Memory B cell (primary cell): ENCODE results near the gene ENTPD2.
"Not testable (repeated sequence)": the region's sequence is repeated elsewhere in the genome, so short reads cannot be mapped to it uniquely, and the experiment has no call there.

Experiments
- ATAC-seq: fragments of 150-1000 bp; cut with Tn5 transposase; 2 replicates; pipeline ENCODE4 v1.10.0; 2021; ENCODE audit warnings: low read depth, mild to moderate bottlenecking, moderate library complexity
- DNase-seq, 2 donors: peaks; one replicate each; pipeline ENCODE4 v3.0.0; 2022; ENCODE audit warnings: low spot score in 2 of 2
- H3K27ac Mint-ChIP-seq: one replicate; pipeline ENCODE4 v1.8.0; 2022; ENCODE audit warnings: mild to moderate bottlenecking, moderate library complexity, mixed read lengths
- H3K27me3 Mint-ChIP-seq: one replicate; pipeline ENCODE4 v1.8.0; 2022; ENCODE audit warnings: mixed read lengths
- H3K36me3 Mint-ChIP-seq: one replicate; pipeline ENCODE4 v1.8.0; 2022; ENCODE audit warnings: mild to moderate bottlenecking, mixed read lengths
- H3K4me1 Mint-ChIP-seq: one replicate; pipeline ENCODE4 v1.8.0; 2022; ENCODE audit warnings: mixed read lengths
- H3K4me3 Mint-ChIP-seq: one replicate; pipeline ENCODE4 v1.8.0; 2022; ENCODE audit warnings: mild to moderate bottlenecking, moderate library complexity, mixed read lengths
- H3K9me3 Mint-ChIP-seq: one replicate; pipeline ENCODE4 v1.8.0; 2022; ENCODE audit warnings: mixed read lengths

ENTPD2 gene

DNA sequence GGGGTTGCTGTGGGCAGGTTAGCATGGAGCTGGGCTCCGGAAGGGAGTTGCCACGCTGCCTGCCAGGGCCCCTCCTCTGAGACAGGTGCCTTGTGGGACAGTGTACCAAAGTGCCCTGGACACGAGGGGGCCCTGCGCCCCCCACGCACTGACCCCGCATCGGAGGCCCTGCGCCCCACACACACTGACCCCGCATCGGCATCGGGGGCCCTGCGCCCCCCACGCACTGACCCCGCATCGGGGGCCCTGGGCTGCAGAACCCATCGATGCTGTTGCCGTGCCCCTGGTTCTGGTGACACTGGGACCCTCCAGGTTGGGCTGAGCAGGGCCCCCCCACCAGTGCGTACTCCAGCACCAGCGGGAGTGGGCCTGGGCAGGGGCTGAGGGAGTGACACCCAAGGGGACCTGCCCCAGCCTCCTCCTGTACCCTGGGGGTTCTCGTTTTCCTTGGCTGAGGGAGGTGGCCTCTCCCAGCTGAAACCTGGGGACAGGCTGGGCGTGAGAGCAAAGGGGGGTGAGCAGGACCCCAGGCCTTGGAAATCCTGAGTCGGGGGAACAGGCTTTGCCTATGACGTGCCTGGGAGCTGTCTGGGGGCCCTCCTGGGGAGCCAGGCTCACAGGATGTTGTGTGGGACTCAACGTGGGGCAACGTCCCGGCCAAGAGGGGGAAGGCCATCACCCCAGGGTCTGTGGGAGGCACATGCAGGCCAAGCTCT lies 9.6 kb upstream of the ENTPD2 start:
- H3K4me3 Mint-ChIP-seq, result no peak overlapping the region
- ATAC-seq, result no peak

DNA sequence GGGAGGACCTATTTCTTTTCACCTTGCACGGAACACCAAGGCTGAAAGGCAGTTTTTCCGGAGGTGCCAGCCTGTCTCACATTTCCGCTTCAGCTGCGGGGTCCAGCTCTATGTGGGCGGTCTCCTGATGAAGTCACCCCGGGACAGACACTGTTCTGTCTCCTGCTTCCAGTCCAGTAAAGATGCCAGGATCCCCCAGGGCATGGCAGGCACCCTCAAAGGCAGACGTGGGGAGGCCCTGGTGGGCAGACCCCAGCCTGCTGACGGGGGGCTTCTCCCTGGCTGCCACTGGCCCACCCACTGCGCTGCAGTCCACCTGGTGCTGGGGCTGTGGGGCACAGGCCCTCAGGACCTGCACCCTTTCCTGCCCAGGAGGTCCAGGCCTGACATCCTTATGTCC lies 8.9 kb upstream of the ENTPD2 start:
- not testable (repeated sequence) for H3K9me3 Mint-ChIP-seq, H3K36me3 Mint-ChIP-seq, H3K4me1 Mint-ChIP-seq, H3K27ac Mint-ChIP-seq, DNase-seq, H3K27me3 Mint-ChIP-seq, H3K4me3 Mint-ChIP-seq, ATAC-seq

More for the DNA sequence above, 9.6 kb upstream of the ENTPD2 start:
- Mint-ChIP-seq H3K27ac (no peak overlapping the region), H3K36me3 (no peaks in the 10 kb centered on the region), H3K4me1 (peaks cover 10% of the 10 kb centered on the region), H3K9me3 (no peaks in the 10 kb centered on the region), H3K27me3 (peaks cover 6% of the 10 kb centered on the region)
- no peak for DNase-seq

DNA sequence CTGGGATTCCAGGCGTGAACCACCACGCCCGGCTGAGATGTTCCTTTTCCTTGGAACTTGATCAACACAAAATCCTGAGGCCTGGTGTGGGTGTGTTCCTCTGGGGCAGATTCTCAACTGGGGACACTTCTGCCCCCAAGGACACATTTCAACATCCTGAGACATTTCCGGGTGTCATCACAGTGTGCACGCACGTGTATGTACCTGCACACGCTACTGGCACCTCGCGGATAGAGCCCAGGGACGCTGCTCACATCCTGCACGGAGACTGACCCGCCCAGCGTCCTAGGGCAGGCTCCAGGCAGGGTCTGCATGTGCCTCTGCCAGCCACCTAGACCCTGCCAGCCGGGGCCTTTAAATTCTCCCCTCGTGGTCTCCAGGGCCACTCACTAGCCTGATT lies 8.5 kb upstream of the ENTPD2 start:
- H3K36me3 Mint-ChIP-seq, result no peaks in the 10 kb centered on the region
- peaks cover 3% of the 10 kb centered on the region for H3K4me1 Mint-ChIP-seq
- ATAC-seq, result no peak
- no peak for DNase-seq
- no peaks in the 10 kb centered on the region for H3K9me3 Mint-ChIP-seq
- H3K27me3 Mint-ChIP-seq, result peaks cover 6% of the 10 kb centered on the region
- H3K27ac Mint-ChIP-seq, result no peak overlapping the region
- no peak overlapping the region for H3K4me3 Mint-ChIP-seq

DNA sequence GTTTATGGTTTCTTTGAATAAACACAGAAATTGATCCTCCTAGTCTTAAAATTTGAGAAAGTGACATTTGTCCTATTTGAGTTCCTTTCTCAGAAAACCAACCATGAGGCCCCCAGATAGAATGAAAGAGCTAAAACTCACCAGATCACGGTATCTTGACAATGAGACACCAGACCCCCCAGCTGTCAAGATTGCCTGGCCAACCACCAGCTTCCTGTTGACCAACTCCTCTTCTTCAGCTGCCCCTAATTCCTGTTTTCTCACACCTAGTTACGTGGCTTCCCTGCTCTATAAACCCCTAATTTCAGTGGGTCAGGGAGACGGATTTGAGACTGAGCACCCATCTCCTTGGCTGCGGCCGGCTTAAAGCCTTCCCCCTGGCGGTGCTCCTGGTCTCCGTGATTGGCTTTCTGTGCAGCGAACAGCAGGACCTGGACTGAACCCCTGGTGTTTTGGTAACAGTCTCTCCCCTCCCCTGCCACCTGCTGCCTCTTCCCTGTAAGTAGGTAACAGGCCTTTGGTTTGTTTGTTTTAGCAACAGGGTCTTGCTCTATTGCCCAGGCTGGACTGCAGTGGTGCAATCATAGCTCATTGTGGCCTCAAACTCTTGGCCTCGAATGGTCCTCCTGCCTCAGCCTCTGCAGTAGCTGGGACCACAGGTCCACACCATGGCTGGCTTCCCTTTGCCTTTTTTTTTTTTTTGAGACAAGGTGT lies 4.8 kb upstream of the ENTPD2 start:
- Mint-ChIP-seq H3K36me3 (no peaks in the 10 kb centered on the region), H3K4me3 (no peak overlapping the region), H3K9me3 (no peaks in the 10 kb centered on the region), H3K27ac (no peak overlapping the region), H3K4me1 (no peaks in the 10 kb centered on the region), H3K27me3 (no peaks in the 10 kb centered on the region)
- ATAC-seq (no peak), DNase-seq (no peak)

DNA sequence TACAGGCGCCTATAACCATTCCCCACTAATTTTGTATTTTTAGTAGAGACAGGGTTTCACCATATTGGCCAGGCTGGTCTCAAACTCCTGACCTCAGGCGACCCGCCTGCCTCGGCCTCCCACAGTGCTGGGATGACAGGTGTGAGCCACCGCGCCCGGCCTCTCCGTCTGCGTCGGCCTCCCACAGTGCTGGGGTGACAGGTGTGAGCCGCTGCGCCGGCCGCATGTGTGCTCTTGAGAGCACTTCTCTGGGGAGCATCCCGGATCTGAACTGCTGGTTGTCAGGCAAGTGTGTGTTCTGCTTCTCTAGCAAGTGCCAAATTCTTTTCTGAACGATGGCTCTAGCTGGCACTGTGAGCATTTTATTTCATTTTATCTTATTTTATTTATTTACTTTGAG lies 3.7 kb upstream of the ENTPD2 start:
- Mint-ChIP-seq H3K9me3 (no peaks in the 10 kb centered on the region), H3K4me1 (no peaks in the 10 kb centered on the region), H3K27ac (no peak overlapping the region), H3K4me3 (no peak overlapping the region), H3K27me3 (no peaks in the 10 kb centered on the region), H3K36me3 (no peaks in the 10 kb centered on the region)
- no peak for DNase-seq
- ATAC-seq, result no peak

DNA sequence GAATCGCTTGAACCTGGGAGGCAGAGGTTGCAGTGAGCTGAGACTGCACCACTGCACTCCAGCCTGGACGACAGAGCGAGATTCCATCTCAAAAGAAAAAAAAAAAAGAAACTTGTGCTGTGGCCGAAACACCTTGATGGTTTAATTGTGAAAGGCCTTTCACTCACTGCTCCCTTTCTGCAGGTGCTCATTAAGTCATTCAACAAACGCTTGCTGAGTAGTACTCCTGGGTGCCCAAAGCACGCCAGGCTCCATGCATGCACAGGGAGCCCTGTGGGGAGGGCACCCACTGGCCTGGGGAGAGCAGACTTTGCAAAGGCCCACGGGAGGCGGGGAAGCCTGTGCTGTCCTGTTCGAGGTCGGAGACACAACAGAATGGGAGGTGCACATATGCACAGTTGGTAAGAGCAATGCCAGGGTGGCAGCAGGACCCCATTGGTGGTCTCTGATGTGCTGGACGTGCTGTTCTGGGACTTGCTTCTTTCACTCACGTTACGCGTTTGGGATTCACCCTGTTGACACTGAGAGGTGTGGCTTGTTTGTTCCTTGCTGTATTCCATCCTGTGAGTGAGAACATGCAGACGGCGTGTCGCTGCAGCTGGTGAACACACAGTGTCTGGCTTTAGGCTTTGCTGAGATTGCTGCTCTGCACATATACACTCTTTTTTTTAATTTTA lies 3.0 kb upstream of the ENTPD2 start:
- Mint-ChIP-seq H3K36me3 (no peaks in the 10 kb centered on the region), H3K4me3 (no peak overlapping the region), H3K4me1 (no peaks in the 10 kb centered on the region), H3K9me3 (no peaks in the 10 kb centered on the region), H3K27ac (no peak overlapping the region), H3K27me3 (no peaks in the 10 kb centered on the region)
- no peak for DNase-seq
- no peak for ATAC-seq

DNA sequence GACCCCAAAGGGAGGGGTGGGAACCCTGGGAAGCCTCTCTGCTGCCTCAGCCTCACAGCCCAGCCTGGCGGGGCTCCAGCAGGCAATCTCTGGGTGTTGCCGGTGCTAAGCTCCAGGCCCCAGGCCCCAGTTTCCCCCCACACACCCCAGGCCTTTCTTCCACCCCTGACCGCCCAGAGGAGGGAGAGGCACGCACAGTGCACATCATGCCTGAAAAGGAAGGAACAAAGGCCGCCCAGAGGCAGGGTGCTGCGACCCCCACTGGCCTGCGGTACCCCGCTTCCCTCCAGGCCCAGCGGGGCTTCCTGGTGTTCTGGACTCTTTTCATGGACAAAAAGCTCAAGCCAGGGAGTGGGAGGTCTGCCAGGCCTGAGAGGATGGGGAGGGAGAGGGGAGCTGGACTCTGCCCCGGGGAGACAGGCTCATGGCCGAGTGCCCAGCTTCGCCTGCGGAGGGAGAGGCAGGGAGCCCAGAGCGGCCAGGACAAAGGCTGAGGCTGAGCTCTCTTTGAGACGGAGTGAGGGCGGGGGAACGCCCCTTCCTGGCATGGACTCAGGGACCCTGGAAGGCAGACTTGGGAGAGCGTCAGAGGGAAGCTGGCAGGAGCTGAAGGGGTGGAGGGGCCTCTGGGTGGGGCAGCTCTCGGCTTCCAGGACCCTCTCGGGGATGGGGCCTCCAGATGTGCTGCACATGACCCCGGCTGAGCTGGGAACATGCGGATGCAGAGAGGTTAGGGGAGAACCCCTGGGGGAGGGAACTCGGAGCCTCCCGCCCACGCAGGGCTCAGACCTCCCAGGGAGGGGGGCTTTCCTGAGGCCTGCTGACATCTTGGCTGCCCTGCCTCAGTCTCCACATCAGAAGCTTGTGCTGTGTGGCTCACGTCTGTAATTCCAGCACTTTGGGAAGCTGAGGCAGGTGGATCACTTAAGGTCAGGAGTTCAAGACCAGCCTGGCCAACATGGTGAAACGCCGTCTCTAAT lies 1.8 kb upstream of the ENTPD2 start:
- Mint-ChIP-seq H3K27ac (no peak overlapping the region), H3K4me3 (no peak overlapping the region), H3K4me1 (no peaks in the 10 kb centered on the region), H3K36me3 (no peaks in the 10 kb centered on the region), H3K27me3 (no peaks in the 10 kb centered on the region), H3K9me3 (no peaks in the 10 kb centered on the region)
- ATAC-seq (no peak), DNase-seq (no peak)

DNA sequence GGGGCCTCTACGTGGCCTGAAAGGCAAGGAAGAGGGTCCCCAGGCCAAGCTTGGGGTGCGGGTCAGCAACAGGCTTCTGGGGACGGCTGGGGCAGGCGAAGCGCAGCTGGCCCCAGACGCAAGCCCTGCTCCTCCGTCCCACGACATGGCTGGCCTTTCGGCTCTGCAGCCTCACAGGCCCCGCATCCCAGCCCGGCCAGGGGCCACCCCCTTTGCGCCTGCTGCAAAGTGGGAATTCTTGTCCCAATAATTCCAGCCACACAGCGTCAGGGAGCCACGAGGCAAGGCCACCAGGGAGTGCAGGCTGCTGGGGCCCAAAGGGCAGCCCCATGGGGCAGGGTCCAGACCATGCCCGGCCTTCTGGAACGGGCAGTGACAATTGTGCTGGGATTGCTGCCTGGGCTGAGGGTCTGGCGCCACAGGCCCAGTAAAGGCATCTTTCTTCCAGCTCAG lies 1.1 kb upstream of the ENTPD2 start:
- H3K27me3 Mint-ChIP-seq, result peaks cover under 1% of the 10 kb centered on the region
- no peak overlapping the region for H3K27ac Mint-ChIP-seq
- ATAC-seq, result no peak
- no peak for DNase-seq
- no peaks in the 10 kb centered on the region for H3K9me3 Mint-ChIP-seq
- no peaks in the 10 kb centered on the region for H3K36me3 Mint-ChIP-seq
- H3K4me1 Mint-ChIP-seq, result no peaks in the 10 kb centered on the region
- H3K4me3 Mint-ChIP-seq, result no peak overlapping the region

DNA sequence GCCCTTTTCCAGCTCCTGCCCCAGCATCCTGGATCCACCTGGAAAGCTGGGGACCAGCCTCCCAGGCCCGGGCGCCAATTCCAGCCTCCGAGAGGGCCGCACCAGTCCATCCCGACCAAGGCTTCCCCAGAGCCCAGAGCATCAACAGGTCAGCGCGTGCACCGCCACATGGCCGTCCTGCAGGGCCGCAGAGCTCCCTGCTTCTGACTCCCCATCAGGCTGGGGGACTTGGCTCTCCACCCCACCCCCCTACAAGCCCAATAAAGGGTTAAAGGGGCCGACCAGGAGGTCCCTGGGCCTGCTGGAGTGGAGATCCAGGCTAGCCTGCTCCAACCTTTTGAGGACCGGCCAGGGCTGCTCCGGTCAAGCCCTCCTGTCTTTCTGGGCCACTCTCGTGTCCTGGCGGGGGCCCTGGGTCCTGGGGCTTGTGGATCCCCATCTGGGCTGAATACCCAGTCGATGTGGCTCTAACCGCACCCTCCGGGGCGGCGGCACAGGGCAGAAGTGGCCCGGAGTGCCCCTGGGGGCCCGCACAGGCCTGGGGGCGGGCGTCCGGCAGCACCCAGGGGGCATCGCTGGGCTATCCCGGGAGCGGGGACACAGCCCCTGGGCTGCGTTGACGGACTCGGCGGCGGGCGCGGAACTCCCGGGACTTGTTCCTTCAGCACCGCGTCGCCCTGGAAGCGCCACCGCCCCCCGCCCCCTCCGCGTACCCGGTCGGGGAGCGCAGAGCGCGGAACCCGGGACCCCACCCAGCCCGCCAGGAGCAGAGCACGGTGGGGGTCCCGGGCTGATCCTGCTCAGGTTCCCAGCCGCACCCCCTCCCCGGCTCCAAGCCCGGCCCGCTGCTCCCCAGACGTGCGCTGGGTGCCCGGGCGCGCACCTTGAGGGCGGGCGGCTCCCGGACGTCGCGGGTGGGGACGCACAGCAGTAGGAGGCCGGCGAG lies 590 bp downstream of the ENTPD2 start:
- Mint-ChIP-seq H3K27ac (no peak overlapping the region), H3K4me3 (peak overlapping the region; percentile 29)
- ATAC-seq, result peak; percentile 43

DNA sequence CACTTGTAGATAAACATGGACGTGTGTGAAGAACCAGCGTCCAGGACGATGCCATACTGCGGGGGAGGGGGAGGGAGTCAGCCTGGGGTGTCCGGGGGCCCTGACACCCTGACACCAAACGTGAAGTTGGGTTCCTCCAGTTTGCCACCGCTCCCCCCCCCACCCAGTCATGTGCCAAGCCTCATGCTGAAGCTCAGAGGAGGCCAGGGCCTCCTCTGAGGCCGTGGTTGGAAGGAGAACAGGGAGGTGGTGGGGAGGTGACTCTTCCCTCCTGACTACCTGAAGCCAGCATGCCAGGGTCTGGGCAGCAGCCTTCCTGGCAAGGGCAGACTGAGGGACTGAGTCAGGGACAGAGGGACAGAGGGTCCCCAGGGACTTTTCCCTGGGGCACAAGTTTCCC lies 1.6 kb downstream of the ENTPD2 start:
- H3K4me1 Mint-ChIP-seq, result peaks cover 3% of the 10 kb centered on the region
- ATAC-seq (no peak), DNase-seq (no peak)
- no peak overlapping the region for H3K27ac Mint-ChIP-seq
- no peaks in the 10 kb centered on the region for H3K36me3 Mint-ChIP-seq
- peaks cover 10% of the 10 kb centered on the region for H3K27me3 Mint-ChIP-seq
- H3K4me3 Mint-ChIP-seq, result no peak overlapping the region
- no peaks in the 10 kb centered on the region for H3K9me3 Mint-ChIP-seq

More for the DNA sequence above, 590 bp downstream of the ENTPD2 start:
- Mint-ChIP-seq H3K27me3 (peaks cover 7% of the 10 kb centered on the region), H3K4me1 (peaks cover 3% of the 10 kb centered on the region), H3K36me3 (no peaks in the 10 kb centered on the region), H3K9me3 (no peaks in the 10 kb centered on the region)
- no peak for DNase-seq

DNA sequence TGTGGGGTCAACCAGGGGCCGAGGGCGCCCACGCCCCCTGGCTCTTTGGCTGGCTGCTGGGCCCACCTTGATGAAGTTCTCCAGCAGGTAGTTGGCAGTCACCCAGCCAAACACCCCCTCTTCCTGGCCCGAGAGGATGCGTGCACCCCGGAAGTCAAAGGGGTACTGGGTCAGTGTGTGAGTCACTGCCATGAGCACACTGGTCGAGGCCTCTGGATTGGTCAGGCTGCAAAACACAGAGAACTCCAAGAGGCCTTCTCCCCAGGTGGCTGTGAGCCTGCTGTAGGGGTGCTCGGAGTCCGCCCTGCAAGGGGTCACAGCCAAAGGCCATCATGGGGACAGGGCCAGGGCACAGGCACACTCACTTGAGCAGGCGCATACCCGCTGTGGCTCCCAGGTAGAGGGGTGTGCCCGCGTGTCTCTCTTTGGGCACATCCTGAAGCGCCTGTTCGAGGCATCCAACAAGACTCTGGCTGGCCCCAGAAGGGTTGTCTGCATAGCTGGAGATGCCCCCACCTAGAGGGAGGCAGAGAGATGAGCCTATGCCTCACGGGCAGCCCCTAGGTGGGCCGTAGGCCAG lies 2.6 kb downstream of the ENTPD2 start:
- Mint-ChIP-seq H3K27me3 (peaks cover 11% of the 10 kb centered on the region), H3K9me3 (no peaks in the 10 kb centered on the region), H3K27ac (no peak overlapping the region), H3K4me1 (peaks cover 7% of the 10 kb centered on the region), H3K4me3 (no peak overlapping the region), H3K36me3 (no peaks in the 10 kb centered on the region)
- no peak for ATAC-seq
- DNase-seq, result no peak

DNA sequence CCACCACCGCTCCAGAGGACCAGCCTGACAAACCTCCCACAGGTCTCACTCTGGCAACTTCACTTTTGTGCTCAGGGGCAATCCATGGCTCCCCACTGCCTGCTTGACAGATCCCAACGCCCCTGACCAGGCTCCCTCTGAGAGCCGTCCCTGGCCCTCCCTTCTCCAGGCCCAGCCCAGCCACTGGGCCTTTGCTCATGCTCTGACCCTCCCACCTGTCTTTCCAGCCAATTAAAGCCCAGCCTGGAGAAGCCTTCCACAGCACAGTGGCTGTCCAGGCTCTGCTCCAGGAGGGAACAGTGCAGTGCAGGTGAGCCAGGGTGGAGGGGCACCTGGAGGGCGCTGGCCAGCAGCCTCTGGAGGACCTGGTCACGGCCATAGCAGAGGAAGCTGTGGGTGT lies 3.3 kb downstream of the ENTPD2 start:
- ATAC-seq, result no peak
- Mint-ChIP-seq H3K4me1 (peaks cover 7% of the 10 kb centered on the region), H3K27ac (no peak overlapping the region)

More for the DNA sequence above, 3.3 kb downstream of the ENTPD2 start:
- no peak for DNase-seq
- H3K36me3 Mint-ChIP-seq, result no peaks in the 10 kb centered on the region
- H3K9me3 Mint-ChIP-seq, result no peaks in the 10 kb centered on the region
- peaks cover 11% of the 10 kb centered on the region for H3K27me3 Mint-ChIP-seq
- no peak overlapping the region for H3K4me3 Mint-ChIP-seq
